DMS153 treated with DMSO at 0.1 percent for 48 hours (cell line): ENCODE data around the gene HYPK.
A peak's percentile ranks its signal among the peaks of the same experiment; 100 is the strongest.
"Not testable (repeated sequence)": the region's sequence is repeated elsewhere in the genome, so short reads cannot be mapped to it uniquely, and the experiment has no call there.

Source experiments
- DNase-seq: peaks from one replicate; lab custom pipeline; 2025; ENCODE audit not compliant: unreplicated experiment; lab: John Stamatoyannopoulos, UW

The HYPK gene

DNA sequence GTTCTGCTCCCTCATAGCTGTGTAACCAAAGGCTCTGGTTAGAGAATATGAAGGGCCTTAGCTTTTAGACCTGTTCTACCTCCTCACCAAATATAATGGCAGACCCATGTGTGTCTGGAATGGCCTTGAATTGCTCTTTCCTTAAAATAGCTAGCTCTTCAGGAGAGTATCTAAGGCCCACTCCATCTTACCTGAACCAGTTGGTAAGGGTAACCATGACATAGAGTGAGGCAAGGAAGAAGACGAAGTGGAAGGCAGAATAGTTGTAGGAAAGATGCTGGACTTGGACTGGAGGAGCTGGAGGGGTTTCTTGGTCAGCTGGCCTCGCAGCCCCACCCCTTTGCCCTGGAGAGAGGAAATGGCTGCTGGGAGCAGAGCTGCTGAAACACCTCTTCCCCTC lies 5.2 kb upstream of the HYPK start:
- no peak for DNase-seq

DNA sequence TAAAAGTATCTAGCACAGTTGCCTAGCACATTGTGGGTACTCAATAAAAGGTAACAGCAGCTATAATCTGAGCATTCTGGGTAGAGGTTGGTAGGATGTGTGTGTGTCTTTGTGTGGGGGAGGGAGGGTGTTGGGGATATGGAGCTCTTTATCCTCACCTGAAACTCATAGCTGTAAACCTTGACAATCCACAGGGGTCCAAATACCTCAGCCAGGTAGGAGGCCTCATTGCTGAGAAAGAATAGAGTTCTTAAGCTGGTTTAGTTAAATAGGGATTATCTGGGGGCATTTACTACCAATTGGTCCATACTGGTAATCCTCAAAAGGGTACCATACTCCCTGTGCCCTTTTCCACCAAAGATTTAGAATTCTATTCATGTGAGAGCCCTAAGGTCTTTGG lies 4.4 kb upstream of the HYPK start:
- DNase-seq: no peak

- DNase-seq: no peak
These were observed 3.8 kb upstream of the HYPK start for GRCh38 chr15:43796566-43796965.

- no peak for DNase-seq
These were observed 1.0 kb upstream of the HYPK start for GRCh38 chr15:43799209-43799944.

DNA sequence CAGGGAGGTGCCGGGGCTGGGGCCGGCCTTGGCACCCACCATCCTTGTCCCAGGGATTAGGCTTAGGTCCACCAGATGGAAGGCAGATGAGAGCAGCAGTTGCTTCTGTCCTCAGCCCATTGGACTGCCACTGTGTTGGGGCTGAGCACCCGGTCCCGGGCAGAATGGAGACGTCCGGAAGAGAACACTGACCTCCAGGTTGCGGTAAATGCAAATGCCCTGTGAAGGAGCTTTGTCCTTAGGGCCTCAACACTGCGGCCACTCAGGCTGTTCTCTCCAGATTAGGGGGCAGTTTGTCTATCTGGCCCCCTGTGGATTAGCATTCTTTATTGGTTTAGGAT lies 484 bp upstream of the HYPK start, which contains the start of gene SERINC4:
SERINC4 (minus strand) TSS at position 276 of the 341 bp plus-strand sequence; CDS start at position 42, 234 bp downstream.
- no peak for DNase-seq

- not testable (repeated sequence) for DNase-seq
These were observed 2.3 kb downstream of the HYPK start for GRCh38 chr15:43802676-43803075.

DNA sequence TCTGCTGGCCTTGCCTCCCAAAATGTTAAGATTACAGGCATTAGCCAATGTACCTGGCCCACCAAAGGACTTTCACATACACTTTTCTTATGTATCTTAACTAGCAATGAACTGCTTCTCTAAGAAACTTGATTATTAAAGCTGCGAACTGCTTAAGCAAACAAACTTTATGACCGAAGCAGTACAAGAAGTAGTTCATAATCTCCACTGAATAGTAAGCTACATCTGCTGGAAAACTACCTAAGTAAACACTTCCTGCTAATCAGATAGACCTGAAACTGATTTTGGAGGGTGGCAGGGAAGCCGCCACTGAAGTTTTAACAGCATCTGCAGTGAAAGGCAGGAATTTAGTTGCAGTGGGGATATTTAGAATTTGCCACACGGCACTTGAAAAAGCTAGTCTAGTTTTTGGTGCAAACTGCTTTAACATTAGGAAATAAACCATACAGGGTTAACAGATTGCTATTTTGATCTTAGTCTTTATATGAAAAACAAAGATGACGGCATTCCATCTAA lies 8.1 kb downstream of the HYPK start:
- DNase-seq: no peak

GRCh38 chr15:43808960-43809678 lies 8.7 kb downstream of the HYPK start:
- no peak for DNase-seq

DNA sequence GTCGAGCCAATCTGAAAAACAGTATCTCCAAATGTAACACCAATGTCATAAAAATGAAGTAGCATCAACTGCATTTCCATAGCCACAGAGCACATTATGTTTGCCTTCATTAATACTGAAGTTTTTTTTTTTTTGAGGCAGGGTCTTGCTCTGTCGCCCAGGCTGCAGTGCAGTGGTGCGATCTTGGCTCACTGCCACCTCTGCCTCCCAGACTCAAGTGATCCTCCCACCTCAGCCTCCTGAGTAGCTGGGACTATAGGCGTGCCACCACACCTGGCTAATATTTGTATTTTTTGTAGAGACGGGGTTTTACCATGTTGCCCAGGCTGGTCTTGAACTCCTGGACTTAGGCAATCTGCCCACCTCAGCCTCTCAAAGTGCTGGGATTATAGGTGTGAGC lies 14.7 kb downstream of the HYPK start:
- not testable (repeated sequence) for DNase-seq

DNA sequence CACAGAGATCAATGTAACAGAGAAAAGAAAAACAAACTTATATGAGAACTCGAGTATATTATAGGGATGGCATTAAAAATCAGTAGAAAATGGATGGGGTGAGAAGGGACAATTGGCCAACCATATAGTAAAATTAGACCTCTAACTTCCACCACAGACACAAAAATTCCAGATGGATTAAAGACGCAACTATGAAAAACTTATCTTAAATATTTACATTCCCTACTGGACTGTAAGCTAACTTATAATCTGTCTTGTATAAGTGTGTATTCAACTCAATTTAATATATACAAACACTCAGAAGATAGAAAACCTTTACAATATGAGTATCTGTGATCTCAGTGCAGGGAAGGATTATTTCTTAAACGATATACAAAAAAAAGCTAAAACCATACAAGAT lies 21.1 kb downstream of the HYPK start:
- DNase-seq: no peak

DNA sequence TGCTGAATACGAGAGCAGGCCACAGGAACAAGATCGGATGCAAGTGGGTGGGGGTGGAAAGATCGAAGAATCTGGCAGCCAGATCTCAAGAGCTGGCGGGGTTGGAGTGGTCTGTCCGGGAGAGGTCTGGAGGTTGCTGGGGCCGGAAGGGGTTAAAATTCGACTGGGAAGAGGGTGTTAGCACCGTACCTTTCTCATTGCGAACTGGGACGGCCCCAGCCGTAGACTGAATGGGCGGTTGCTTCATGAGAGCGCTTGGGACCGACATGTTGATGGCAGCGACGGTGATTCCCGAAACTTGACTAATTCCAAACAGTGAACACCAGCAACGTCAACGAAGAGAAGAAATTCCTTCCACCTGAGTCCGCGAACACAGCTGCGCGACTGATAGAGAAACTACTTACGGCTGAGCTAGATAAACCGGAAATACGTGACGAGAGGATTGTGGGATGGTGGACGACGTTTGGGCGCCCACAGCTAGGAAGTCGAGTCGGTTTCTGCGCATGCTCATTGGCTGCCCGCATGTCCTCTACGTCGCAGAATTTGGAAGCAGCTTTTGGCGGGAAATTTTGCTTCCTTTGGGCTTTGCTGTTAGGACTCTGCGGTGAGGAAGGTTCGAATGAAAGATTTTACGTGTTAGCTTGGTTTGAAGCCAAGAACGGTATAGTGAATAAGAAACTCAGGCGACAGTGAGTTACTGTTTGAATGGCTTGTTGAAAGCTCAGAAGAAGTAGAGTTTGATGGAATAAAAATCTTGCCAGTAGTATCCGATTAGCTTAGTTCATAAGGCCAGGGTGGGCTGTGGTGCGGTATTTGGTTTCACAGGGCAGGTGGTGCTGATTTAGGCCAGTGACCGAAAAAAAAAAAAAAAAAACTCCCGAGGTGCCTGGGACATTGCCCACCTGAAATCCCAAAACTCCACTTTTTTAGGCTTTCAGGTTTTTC lies 24.2 kb downstream of the HYPK start, which contains the start of gene MFAP1:
MFAP1 (minus strand) TSS at position 389 of the 945 bp plus-strand sequence; CDS start at position 268, 121 bp downstream.
- DNase-seq: peak; percentile 85

DNA sequence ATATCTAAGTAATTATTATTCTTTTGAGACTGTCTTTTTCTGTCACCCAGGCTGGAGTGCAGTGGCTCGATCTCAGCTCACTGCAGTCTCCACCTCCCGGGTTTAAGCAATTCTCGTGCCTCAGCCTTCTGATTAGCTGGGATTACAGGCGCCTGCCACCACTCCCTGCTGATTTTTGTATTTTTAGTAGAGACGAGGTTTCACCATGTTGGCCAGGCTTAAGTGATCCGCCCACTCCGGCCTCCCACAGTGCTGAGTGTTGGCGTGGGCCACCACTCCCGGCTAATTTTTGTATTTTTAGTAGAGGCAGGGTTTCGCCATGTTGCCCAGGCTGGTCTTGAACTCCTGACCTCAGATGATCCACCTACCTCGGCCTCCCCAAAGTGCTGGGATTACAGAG lies 24.9 kb downstream of the HYPK start:
- not testable (repeated sequence) for DNase-seq

- no peak for DNase-seq
These were observed 25.7 kb downstream of the HYPK start for GRCh38 chr15:43826029-43826507.

DNA sequence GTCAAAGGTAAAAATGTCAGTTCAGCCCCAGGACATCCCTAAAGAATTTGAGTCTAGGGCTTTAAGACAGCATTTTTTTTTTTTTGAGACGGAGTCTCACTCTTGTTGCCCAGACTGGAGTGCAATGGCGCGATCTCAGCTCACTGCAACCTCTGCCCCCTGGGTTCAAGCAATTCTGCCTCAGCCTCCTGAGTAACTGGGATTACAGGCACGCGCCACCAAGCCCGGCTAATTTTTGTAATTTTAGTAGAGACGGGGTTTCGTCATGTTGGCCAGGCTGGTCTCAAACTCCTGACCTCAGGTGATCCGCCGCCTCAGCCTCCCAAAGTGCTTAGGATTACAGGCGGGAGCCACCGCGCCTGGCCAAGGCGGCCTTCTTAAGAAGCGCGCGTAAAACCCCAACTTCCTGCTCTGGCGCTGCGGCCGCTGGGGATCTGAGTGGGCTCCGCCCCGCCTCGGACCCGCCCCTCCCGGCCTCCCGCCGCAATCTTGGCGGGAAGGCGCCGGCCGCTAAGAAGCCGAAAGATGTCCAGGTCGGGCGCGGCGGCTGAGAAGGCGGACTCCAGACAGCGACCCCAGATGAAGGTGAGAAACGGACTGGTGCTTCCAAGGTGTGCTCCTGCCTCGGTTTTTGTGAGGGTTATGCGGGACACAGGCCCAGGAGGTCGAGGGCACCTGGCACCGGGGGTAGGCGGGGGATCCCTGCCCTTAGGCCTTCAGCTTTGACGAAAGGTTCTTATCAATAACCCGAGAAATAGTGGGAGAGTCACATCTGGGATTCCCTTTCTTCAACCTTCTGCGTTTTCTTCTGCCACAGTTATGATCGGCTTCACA lies 26.3 kb downstream of the HYPK start, which contains the start of gene WDR76:
WDR76 (plus strand) TSS at position 495 of the 834 bp plus-strand sequence; CDS start at position 526, 31 bp downstream.
- DNase-seq: no peak

GRCh38 chr15:43828061-43828657 lies 27.8 kb downstream of the HYPK start:
- DNase-seq: no peak

- DNase-seq: not testable (repeated sequence)
These were observed 29.6 kb downstream of the HYPK start for GRCh38 chr15:43829951-43830540.

DNA sequence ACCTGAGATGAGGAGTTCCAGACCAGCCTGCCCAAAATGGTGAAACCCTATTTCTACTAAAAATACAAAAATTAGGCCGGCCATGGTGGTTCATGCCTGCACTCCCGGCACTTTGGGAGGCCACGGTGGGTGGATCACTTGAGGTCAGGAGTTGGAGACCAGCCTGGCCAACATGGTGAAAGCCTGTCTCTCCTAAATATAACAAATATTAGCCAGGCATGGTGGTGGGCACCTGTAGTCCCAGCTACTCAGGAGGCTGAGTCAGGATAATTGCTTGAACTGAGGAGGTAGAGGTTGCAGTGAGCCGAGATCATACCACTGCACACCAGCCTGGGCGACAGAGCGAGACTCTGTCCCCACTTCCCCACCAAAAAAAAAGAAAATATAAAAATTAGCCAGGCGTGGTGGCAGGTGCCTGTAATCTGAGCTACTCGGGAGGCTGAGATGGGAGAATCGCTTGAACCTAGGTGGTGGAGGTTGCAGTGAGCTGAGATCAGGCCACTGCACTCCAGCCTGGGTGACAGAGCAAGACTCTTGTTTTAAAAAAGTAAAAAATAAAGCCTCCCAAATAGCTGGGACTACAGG lies 30.4 kb downstream of the HYPK start:
- not testable (repeated sequence) for DNase-seq

DNA sequence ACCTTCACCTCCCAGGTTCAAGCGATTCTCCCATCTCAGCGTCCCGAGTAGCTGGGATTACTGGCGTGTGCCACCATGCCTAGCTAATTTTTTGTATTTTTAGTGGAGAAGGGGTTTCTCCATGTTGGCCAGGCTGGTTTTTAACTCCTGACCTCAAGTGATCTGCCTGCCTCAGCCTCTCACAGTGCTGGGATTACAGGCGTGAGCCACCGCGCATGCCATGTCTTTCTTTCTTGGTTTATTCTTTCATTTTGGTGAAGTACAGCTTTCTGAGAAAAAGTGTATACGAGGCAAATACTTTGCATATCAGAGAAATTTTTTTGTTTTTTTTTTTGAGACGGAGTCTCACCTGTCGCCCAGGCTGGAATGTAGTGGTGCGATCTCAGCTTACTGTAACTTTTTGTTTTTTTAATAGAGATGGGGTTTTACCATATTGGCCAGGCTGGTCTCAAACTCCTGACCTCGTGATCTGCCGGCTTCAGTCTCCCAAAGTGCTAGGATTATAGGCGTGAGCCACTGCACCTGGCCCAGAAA lies 31.2 kb downstream of the HYPK start:
- not testable (repeated sequence) for DNase-seq
